ENCODE results near the gene ERICH6B. TPM values are rescaled to one million over a fixed set of nuclear protein-coding genes. Genes with fewer than 3 reads are reported as not detected.

ERICH6B gene
- total RNA-seq, 4 donors from 2014 or later, result not detected

DNA sequence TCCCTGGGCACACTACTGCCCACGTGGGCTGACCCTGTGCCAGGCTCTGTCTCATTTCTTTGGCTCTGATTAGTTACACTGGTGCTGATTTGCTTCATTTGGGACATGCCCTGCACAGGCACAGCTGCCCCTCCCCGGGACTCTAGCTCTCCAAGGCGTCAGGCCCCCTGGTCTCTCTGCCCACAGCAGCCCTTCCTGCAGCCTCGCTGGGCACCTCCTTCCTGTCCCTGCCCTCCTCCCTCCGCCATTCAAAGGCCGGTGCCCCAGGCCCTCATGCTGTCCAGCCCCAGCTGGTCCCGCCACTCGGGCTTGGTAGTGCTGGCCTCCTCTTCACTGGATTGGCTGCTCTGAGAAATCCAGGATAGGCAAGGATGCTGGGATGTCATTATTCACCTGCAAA is 73.1 kb downstream of the ERICH6B start:
- H3K27ac ChIP-seq, result no peak overlapping the region
- H3K27me3 ChIP-seq, result no peaks in the 10 kb centered on the region
- intact Hi-C loops (cut with DNase I; ENCODE audit: low total_unique reads), result no loop called here
- no peaks in the 10 kb centered on the region for H3K9me3 ChIP-seq
- no peak overlapping the region for H3K4me3 ChIP-seq
- TF ChIP-seq, protein P1, sequence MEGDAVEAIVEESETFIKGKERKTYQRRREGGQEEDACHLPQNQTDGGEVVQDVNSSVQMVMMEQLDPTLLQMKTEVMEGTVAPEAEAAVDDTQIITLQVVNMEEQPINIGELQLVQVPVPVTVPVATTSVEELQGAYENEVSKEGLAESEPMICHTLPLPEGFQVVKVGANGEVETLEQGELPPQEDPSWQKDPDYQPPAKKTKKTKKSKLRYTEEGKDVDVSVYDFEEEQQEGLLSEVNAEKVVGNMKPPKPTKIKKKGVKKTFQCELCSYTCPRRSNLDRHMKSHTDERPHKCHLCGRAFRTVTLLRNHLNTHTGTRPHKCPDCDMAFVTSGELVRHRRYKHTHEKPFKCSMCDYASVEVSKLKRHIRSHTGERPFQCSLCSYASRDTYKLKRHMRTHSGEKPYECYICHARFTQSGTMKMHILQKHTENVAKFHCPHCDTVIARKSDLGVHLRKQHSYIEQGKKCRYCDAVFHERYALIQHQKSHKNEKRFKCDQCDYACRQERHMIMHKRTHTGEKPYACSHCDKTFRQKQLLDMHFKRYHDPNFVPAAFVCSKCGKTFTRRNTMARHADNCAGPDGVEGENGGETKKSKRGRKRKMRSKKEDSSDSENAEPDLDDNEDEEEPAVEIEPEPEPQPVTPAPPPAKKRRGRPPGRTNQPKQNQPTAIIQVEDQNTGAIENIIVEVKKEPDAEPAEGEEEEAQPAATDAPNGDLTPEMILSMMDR (IDR thresholded peaks at IDR 0.05), result no peak
- TF ChIP-seq POLR2A (IDR thresholded peaks at IDR 0.05), result no peak
- DNase-seq, result no peak
- H3K36me3 ChIP-seq, result no peaks in the 10 kb centered on the region
- H3K4me1 ChIP-seq, result no peaks in the 10 kb centered on the region

DNA sequence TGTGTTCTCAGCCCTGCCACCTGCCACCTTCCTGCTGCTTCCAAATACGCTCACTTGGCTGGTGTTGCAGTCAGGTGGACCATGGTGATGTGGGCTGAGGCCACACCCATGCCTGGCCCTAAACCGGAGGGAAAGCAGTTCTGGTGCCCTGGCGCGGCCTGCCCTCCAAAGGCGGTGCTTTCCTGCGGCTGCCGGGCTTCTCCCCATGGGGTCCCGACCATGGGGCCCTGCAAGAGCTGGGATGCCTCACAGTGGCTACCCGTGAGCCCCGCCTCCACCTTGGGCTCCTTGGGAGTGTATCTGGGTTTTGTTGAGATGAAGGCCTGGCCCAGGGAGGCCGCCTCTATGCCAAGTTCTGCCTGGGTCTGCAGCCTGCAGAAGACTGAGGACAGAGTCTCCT is 73.7 kb downstream of the ERICH6B start:
- DNase-seq, result no peak
- no peaks in the 10 kb centered on the region for H3K4me1 ChIP-seq
- no peaks in the 10 kb centered on the region for H3K36me3 ChIP-seq
- no peaks in the 10 kb centered on the region for H3K9me3 ChIP-seq
- H3K27me3 ChIP-seq, result no peaks in the 10 kb centered on the region
- no peak overlapping the region for H3K27ac ChIP-seq
- TF ChIP-seq POLR2A (IDR thresholded peaks at IDR 0.05), result no peak
- TF ChIP-seq, protein P1 (IDR thresholded peaks at IDR 0.05), result no peak
- H3K4me3 ChIP-seq, result no peak overlapping the region
- intact Hi-C loops (cut with DNase I; ENCODE audit: low total_unique reads), result no loop called here

DNA sequence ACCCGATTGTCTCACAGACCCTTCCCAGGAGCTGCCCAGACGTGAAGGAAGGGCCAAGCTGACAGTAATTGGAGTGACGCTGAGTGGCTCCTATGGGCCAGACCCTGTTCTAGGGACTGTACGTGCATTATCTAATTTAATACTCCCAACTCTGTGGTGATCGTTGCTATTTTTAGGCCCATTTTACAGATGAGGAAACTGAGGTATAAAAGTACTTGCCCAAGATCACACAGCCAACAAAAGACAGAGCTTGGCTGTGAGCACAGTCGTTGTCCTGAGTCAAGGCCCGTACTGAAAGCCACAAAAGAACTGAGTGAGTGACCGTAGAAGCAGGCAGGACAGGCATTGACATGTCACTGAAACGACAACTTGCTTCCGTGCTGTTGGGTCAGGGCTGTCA is 74.7 kb downstream of the ERICH6B start:
- TF ChIP-seq, protein P1 (IDR thresholded peaks at IDR 0.05), result no peak
- no peak for TF ChIP-seq POLR2A (IDR thresholded peaks at IDR 0.05)
- H3K27ac ChIP-seq, result no peak overlapping the region
- DNase-seq, result no peak
- no peaks in the 10 kb centered on the region for H3K36me3 ChIP-seq
- H3K4me1 ChIP-seq, result no peaks in the 10 kb centered on the region
- no peak overlapping the region for H3K4me3 ChIP-seq
- no peaks in the 10 kb centered on the region for H3K27me3 ChIP-seq
- intact Hi-C loops (cut with DNase I; ENCODE audit: low total_unique reads), result no loop called here
- H3K9me3 ChIP-seq, result no peaks in the 10 kb centered on the region

DNA sequence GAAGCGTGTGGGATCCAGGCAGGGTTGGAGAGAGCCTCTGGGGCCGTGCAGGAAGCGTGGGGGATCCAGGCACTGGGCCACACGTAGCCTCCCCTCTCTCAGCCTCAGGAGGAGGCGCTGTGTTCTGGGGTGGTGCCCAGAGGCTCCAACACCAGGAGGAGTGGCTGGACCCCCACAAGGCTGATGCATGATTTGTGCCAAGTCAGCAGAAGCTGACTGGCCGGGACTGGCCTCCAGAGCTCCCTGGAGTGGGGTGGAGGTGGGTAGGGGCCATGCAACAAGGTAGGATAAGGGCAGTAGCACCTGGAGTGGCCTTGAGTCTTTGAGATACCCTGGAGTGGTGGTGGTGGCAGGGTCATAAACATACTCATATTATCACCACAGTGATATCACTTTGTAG is 75.3 kb downstream of the ERICH6B start:
- no peak overlapping the region for H3K4me3 ChIP-seq
- TF ChIP-seq, protein P1 (IDR thresholded peaks at IDR 0.05), result no peak
- no peak for TF ChIP-seq POLR2A (IDR thresholded peaks at IDR 0.05)
- H3K36me3 ChIP-seq, result no peaks in the 10 kb centered on the region
- no peaks in the 10 kb centered on the region for H3K27me3 ChIP-seq
- H3K4me1 ChIP-seq, result no peaks in the 10 kb centered on the region
- no peak for DNase-seq
- intact Hi-C loops (cut with DNase I; ENCODE audit: low total_unique reads), result no loop called here
- no peaks in the 10 kb centered on the region for H3K9me3 ChIP-seq
- H3K27ac ChIP-seq, result no peak overlapping the region

DNA sequence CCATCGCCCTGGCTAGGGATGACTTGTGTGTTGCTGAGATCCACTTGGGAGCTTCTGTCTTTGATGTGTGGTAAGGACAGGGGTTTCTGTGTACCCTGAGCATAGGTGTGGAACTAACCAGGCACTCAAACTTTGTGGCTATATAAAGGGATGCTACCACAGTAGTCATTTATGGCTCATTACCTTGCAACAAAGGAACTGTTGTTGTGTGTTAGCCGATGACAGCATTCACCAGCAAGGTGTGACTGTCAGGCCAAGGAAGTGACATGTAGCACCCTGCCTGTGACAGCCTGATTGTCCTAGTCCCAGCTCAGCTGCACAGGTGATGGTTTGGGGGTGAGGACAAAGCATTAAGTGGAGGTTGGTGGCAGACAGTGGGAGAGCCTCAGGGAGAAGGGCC is 77.2 kb downstream of the ERICH6B start:
- H3K27me3 ChIP-seq, result no peaks in the 10 kb centered on the region
- TF ChIP-seq, protein P1 (IDR thresholded peaks at IDR 0.05), result no peak
- TF ChIP-seq POLR2A (IDR thresholded peaks at IDR 0.05), result no peak
- no peak overlapping the region for H3K27ac ChIP-seq
- H3K4me1 ChIP-seq, result no peaks in the 10 kb centered on the region
- intact Hi-C loops (cut with DNase I; ENCODE audit: low total_unique reads), result no loop called here
- H3K36me3 ChIP-seq, result no peaks in the 10 kb centered on the region
- no peak overlapping the region for H3K4me3 ChIP-seq
- no peak for DNase-seq
- H3K9me3 ChIP-seq, result no peaks in the 10 kb centered on the region

Measured in uterus (tissue), 4 donors.